Fibroblast of skin of back (primary cell): ENCODE measurements around the gene SPAG7.

Source experiments
- DNase-seq: peaks from one replicate; pipeline ENCODE4 v3.0.0-alpha.2; 2013

Gene SPAG7

DNA sequence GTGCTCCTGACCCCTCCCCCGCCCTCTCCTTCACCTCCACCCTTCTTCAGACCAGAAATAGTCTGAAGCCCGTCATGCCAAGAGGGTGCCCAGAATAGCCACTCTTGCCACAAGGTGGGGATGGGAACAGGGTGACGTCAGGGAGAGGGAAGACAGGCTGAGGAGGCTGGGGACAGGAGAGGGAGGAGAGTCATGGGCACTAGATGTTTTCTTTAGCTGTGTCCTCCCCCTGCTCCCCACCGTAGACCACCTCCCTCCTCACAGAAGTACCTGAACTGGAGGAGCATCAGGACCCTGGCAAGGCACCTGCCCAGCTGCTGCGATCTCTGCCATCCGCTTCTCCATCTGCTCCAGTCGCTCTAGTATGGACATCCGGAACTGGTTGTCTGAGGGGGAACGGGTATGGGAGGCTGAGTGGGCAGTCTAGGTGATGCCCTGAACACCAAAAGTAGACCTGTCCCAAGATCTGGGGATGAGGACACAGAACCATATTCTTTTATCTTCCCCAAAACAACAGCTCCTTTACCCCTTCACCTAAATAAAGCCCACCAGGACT is 6.6 kb upstream of the SPAG7 start:
- DNase-seq: no peak

GRCh38 chr17:4973256-4974114 is 5.9 kb upstream of the SPAG7 start:
- no peak for DNase-seq

DNA sequence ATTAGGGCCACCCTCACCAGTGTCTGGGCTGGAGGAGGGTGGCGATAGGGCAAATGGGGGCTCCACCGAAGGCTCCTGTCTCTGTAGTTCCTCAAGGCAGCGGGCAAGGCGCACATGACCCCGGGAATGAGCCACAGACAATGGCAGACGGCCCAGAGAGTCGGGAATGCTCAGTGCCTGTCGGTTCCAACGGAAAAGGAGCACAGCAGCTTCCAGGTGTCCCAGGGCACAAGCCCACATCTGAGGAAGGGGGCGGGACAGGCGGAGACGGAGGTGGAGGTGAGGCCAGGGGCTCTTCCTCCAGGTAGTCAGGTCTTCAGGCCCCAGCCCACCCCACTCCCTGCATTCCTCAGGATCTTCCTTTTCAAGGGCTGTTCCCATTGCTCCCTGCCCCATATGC is 5.1 kb upstream of the SPAG7 start:
- DNase-seq: no peak

DNA sequence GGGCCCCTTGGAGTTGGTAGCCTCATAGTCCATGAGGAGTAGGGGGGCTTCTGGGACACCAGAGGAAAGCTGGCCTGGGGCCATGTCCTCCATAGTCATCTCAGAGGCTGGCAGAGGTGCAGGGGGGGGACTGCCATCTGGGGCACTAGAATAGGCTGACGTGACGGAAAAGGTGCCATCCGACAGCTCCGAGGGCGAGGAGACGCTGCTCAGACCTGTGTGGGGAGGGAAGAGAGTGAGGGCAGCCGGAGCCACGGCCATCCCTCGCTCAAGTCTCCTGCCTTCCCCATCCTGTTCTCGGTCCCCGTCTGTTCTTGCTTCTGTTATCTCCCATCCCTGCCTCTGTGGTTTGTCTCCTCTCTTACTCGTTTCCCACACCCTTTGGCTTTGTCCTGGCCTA is 4.7 kb upstream of the SPAG7 start:
- no peak for DNase-seq

DNA sequence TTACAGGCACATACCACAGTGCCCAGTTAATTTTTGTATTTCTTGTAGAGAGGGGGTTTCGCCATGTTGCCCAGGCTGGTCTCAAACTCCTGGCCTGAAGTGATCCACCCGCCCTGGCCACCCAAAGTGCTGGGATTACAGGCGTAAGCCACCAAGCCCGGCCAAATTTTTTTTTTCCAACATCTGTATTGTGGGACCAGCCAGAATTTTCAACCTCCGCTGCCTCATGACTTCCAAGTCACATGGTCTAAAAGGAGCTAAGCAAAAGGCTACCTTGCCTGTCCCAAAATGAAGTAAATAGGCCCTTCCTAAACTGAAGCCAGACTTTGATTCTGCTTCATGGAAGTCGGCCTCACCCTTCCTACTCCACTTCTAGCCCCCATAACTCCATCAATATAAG is 4.2 kb upstream of the SPAG7 start:
- DNase-seq: no peak

- DNase-seq: no peak
Observed at GRCh38 chr17:4970273-4970672, 2.7 kb upstream of the SPAG7 start.

DNA sequence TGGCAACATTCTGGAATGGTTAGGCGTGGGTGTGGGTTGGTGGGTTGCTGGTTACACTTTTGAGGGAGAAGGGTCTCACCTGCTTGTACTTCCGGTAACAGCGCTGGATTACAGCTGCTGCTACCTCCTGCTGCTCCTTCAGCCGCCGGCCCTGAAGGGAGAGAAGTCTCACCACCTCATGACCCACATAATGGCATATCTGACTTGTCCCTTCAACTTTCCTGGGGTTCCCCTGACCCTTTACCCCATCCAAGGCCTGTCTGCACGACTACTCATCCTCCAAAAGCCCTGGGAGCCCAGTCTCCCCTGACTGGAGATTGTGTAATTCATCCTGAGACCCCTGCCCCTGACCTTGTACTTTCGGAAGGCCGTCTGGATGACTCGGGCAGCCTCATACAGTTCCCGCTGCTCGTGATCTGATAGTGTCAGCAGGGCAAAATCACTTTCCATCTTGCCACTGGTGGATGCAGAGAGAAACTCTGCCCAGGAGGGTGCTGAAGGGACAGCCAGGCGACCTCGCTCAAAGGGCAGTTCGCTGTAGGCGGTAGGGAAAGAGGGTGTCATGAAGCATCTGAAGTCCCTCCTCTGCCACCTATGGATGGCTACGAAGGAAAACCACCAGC is 2.0 kb upstream of the SPAG7 start:
- DNase-seq: peak; percentile 31

- DNase-seq: peak; percentile 95
Observed at GRCh38 chr17:4969047-4969550, 1.5 kb upstream of the SPAG7 start.

GRCh38 chr17:4968486-4969046 is 949 bp upstream of the SPAG7 start:
- DNase-seq: peak; percentile 27

DNA sequence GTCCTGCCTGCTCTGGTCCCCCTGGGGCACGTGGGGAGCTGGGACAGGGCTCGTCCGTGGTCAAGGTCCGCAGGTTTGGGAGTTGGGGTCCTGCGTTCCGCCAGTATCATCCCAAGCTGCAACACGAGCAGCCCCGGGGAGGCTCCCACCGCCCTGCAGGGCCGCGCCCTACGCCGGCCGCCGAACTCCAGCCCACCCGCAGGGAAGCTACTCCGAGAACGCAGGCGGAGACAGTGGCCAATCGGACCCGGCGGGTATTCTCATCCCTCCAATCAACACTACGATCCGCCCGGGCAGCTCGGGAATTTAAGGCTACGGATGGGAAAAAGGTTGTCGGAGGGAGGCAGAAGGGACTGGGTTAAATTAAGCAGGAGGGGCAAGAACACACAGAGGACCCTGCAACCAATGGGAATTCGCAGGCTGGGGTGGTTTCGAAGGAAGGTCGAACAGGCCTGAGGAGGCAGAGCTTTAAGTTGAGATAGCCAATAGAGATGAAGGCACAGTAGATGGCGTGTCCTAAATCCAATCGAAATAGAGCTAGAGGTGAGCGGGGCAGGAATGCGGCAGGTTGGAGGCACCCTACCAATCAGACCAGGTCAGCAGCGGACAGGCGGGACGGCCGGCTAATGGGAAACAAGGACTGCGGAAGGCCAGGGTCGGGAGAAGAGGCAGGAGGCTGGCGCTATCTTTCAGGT is 626 bp downstream of the SPAG7 start:
- DNase-seq: peak; percentile 100

DNA sequence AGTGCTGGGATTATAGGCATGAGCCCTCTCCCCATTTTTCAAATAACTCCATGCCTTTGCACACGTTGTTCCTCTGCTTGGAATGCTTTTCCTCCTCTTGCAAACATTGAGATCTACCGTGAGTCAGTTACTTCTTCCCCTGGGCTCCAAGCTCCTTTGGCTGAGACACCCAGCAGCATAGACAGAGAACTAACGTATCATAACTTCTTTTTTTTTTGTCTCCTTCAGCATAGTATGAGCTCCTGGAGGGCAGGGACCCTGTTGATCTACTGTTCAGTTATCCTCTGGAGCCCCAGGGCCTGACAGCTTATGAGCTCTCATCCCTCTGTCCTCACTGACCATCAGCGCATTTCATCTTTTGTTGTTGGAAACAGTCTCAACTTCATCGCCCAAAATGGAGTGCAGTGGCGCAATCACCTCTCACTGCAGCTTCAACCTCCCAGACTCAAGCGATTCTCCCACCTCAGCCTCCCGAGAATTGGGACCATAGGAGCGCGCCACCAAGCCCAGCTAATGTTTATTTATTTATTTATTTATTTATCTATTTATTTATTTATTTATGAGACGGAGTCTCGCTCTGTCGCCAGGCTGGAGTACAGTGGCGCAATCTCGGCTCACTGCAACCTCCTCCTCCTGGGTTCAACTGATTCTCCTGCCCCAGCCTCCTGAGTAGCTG is 2.2 kb downstream of the SPAG7 start:
- no peak for DNase-seq

DNA sequence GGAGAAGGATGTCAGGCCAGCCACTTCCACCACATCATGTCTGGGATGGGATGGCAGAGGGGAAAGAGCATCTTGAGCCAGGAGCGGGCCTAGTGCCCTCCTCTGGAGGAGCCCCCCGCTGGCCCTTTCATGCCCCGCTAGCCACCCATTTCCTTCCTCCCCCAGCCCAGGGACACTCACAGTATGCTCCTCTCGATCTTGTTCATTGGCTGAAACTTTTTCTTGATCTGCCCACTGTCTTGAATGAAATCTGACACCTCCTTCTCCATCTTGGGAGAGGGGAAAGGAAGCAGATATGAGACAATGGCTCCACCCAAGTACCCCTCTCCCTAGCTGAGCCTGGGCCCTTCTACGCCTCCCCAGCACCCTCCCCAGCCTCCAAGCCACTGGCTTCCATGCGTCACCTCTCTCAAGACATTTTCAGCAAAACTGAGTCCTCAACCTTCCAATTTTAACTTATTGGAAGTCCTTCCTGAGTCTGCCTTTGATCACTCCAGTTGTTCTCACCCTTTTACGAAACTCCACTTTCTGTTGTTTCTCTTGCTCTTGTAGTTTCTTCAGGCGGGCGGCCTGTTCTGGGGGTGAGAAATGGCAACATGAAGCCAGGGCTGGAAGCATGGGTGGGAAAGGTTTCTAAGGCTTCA is 7.2 kb downstream of the SPAG7 start:
- no peak for DNase-seq

DNA sequence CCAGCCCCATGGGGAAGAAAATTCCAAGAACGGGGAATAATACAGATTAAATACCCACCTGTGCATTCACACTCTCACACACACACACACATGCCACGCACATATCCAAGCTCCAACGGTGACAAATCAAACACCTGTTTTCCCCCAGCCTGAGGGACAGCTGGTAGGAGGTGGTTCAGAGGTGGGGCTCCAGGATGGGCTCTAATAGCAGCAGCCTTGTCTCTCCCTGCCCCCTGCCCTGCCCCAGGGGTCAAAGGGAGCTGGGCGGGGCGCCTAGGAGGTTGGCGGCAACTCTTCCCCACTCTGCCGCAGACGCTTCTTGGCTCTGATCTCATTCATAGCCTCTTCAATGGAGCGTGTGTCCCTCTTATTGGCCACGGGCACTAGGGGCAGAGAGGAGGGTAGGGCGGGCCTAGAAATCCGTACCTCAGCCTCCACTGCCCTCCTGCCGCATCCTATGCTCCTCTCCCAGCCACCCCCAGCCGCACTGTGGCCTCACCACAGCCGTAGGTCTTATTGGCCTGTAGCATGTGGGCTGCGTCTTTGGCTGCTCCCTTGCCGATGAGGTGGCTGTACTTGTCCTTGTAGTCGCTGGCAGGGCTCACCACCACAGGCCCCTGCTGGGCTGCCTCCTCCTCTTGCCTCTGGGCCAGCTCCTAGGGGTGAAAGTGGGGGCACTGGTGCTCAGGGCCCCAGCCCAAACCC is 8.2 kb downstream of the SPAG7 start:
- DNase-seq: no peak

DNA sequence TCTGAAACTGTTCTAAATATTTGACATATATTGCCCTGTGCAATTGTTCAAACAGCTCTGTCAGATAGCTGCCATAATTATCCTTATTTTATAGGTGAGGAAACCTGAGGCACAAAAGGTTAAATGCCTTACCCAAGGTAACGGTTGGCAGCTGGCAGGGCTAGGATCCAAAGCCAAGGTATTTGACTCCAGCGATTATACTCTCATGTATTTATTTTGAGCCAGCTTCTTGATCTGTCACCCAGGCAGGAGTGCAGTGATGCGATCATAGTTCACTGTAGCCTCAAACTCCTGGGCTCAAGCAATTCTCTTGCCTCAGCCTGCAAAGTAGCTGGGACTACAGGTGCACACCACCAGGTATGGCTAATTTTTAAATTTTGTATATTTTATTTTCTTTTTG is 9.5 kb downstream of the SPAG7 start:
- no peak for DNase-seq

GRCh38 chr17:4956493-4957061 is 11.0 kb downstream of the SPAG7 start:
- no peak for DNase-seq

- DNase-seq: no peak
Observed at GRCh38 chr17:4955091-4955490, 12.5 kb downstream of the SPAG7 start.

DNA sequence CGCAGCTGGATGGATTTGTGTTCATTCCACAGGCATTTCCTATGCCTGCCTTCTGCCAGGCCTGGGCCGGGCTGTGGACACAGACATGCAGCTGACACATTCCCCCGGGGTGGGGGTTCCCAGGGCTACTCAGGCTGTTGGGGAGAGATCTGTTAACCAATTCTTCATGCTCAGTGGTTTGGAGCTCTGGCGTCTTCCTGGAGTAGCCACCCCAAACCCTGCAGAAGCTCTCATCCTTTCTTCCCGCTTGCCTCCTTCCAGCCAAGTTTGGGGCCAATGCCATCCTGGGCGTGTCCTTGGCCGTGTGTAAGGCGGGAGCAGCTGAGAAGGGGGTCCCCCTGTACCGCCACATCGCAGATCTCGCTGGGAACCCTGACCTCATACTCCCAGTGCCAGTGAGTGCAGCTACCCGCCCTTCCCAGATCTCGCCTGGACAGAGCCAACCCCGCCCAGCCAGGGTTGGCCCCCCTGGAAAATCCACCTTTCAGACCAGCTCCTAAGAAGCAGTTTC is 14.1 kb downstream of the SPAG7 start:
- peak; percentile 67 for DNase-seq

DNA sequence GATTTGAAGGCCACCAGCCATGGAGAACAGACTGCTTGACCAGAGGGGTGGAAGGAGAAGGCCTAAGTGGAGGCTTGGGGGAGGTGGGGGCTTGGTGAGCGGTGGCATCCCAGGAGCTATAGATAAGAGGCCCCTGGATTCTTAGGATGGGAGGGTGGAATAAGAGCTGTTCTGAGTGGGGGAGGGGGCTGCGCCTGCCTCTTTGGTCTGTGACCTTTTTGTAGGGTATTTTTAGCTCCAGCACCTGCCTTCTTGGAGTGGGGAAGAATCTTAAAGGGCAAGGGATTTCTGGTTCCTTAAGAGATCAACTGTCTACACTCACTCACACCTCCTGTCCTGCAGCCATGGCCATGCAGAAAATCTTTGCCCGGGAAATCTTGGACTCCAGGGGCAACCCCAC is 16.1 kb downstream of the SPAG7 start:
- DNase-seq: no peak

GRCh38 chr17:4950746-4951204 is 16.8 kb downstream of the SPAG7 start, which contains the start of gene ENO3:
Gene ENO3 (plus strand): TSS chr17:4951119. CDS start chr17:4951830, 711 bp downstream.
- no peak for DNase-seq

- no peak for DNase-seq
Observed at GRCh38 chr17:4950075-4950745, 17.4 kb downstream of the SPAG7 start.
